GM13976 (cell line): ENCODE measurements around the gene COMMD10.
A peak's percentile ranks its signal among the peaks of the same experiment; 100 is the strongest.

Experiments used
- DNase-seq: peaks from one replicate; pipeline ENCODE4 v3.0.0; 2012; ENCODE audit warnings: low spot score
- CTCF ChIP-seq: IDR thresholded peaks from 2 replicates; pipeline ENCODE4 v1.5.1; 2012; ENCODE audit warnings: borderline replicate concordance, mild to moderate bottlenecking; ENCODE audit not compliant: insufficient read depth; ENCODE audit errors: extremely low read depth, missing control alignments, control extremely low read depth
- in situ Hi-C: fragments of 300-500 bp; cut with MboI; formaldehyde crosslinking; loops from one replicate; pipeline ENCODE4 v1.12.0; 2022; ENCODE audit warnings: low sequenced_read_pairs, mixed read lengths, inconsistent platforms; ENCODE audit not compliant: unreplicated experiment

COMMD10 gene

GRCh38 chr5:116084871-116085715, at the start of gene COMMD10:
COMMD10 (plus strand) TSS chr5:116085025.
- no peak for TF ChIP-seq CTCF
- peak; percentile 82 for DNase-seq
- in situ Hi-C loops = no loop called here

- in situ Hi-C loops = no loop called here
- TF ChIP-seq CTCF = no peak
- no peak for DNase-seq
These were observed 49.7 kb upstream of the COMMD10 start for GRCh38 chr5:116035123-116035522.

- no peak for TF ChIP-seq CTCF
- no peak for DNase-seq
- in situ Hi-C loops = no loop called here
These were observed 47.5 kb upstream of the COMMD10 start for GRCh38 chr5:116037236-116037822.

- no peak for TF ChIP-seq CTCF
- peak; percentile 34 for DNase-seq
- in situ Hi-C loops = no loop called here
These were observed 46.0 kb upstream of the COMMD10 start for GRCh38 chr5:116038817-116039216.

- DNase-seq = no peak
- no peak for TF ChIP-seq CTCF
- in situ Hi-C loops = no loop called here
These were observed 42.5 kb upstream of the COMMD10 start for GRCh38 chr5:116042375-116042774.

- DNase-seq = no peak
- TF ChIP-seq CTCF = no peak
- in situ Hi-C loops = no loop called here
These were observed 40.8 kb upstream of the COMMD10 start for GRCh38 chr5:116044073-116044472.
